Osteoblast (primary cell): ENCODE data around the gene SMARCC1. TPM values are rescaled to one million over a fixed set of nuclear protein-coding genes. Genes with fewer than 3 reads are reported as not detected.
"Not testable (repeated sequence)": the region's sequence is repeated elsewhere in the genome, so short reads cannot be mapped to it uniquely, and the experiment has no call there.

Experiments
- DNase-seq: peaks from one replicate; pipeline ENCODE4 v3.0.0; 2011; ENCODE audit warnings: low spot score, mixed read lengths; ENCODE audit not compliant: insufficient read length; ENCODE audit errors: missing footprints
- H2AFZ ChIP-seq: 2 replicates; pipeline ENCODE4 v1.6.0; 2011; ENCODE audit warnings: mild to moderate bottlenecking, low read length
- H3K27ac ChIP-seq: 2 replicates; pipeline ENCODE4 v1.5.1; 2011; ENCODE audit warnings: mild to moderate bottlenecking, low read depth, low read length, moderate library complexity
- H3K27me3 ChIP-seq: 2 replicates; pipeline ENCODE4 v1.6.0; 2012; ENCODE audit warnings: mild to moderate bottlenecking, control low read depth, inconsistent platforms, low read length, moderate library complexity; ENCODE audit not compliant: insufficient read depth
- H3K36me3 ChIP-seq: 2 replicates; pipeline ENCODE4 v1.5.1; 2011; ENCODE audit warnings: mild to moderate bottlenecking, low read length, control low read depth, moderate library complexity; ENCODE audit not compliant: insufficient read depth
- H3K4me1 ChIP-seq: 2 replicates; pipeline ENCODE4 v1.5.1; 2011; ENCODE audit warnings: mild to moderate bottlenecking, low read length, control low read depth, moderate library complexity; ENCODE audit not compliant: insufficient read depth
- H3K4me2 ChIP-seq: 2 replicates; pipeline ENCODE4 v1.6.0; 2011; ENCODE audit warnings: mild to moderate bottlenecking, low read length; ENCODE audit not compliant: insufficient read depth
- H3K4me3 ChIP-seq: fragments of 200-600 bp; sonication (generic); 3 replicates; pipeline ENCODE4 v1.5.1; 2012; ENCODE audit warnings: mild to moderate bottlenecking, low read length, inconsistent platforms; ENCODE audit not compliant: insufficient read depth
- H3K79me2 ChIP-seq: 2 replicates; pipeline ENCODE4 v1.6.0; 2012; ENCODE audit warnings: mild to moderate bottlenecking, low read length, control low read depth, inconsistent platforms; ENCODE audit not compliant: insufficient read depth
- H3K9me3 ChIP-seq: 2 replicates; pipeline ENCODE4 v1.5.1; 2011; ENCODE audit warnings: low read depth, low read length, control low read depth
- H4K20me1 ChIP-seq: 2 replicates; pipeline ENCODE4 v1.6.0; 2012; ENCODE audit warnings: mild to moderate bottlenecking, low read length, control low read depth; ENCODE audit not compliant: insufficient read depth
- CTCF ChIP-seq: IDR thresholded peaks from 2 replicates; pipeline ENCODE4 v1.5.1; 2011; ENCODE audit warnings: mild to moderate bottlenecking, low read depth, low read length, moderate library complexity; ENCODE audit errors: extremely low read depth
- total RNA-seq: library from RNA; depleted of rRNA; stranded (reverse); fragments of >200 nt; gene quantifications from 2 replicates; pipeline ENCODE4 v1.2.3, GENCODE V29; 2012

SMARCC1 gene
- total RNA-seq, 1 donor: 46.7 TPM

GRCh38 chr3:47746264-47746663 is 35.4 kb downstream of the SMARCC1 start:
- peaks cover 12% of the 10 kb centered on the region for H3K36me3 ChIP-seq
- no peak overlapping the region for H3K27ac ChIP-seq
- no peaks in the 10 kb centered on the region for H3K27me3 ChIP-seq
- H4K20me1 ChIP-seq: peaks cover 18% of the 10 kb centered on the region
- no peak overlapping the region for H3K4me2 ChIP-seq
- H3K9me3 ChIP-seq: no peaks in the 10 kb centered on the region
- no peak overlapping the region for H2AFZ ChIP-seq
- no peak overlapping the region for H3K4me3 ChIP-seq
- H3K4me1 ChIP-seq: peaks cover 5% of the 10 kb centered on the region
- TF ChIP-seq CTCF: no peak
- H3K79me2 ChIP-seq: peaks cover 64% of the 10 kb centered on the region
- no peak for DNase-seq

- peaks cover 22% of the 10 kb centered on the region for H4K20me1 ChIP-seq
- H3K79me2 ChIP-seq: peaks cover 70% of the 10 kb centered on the region
- no peak overlapping the region for H3K27ac ChIP-seq
These were observed 37.8 kb downstream of the SMARCC1 start for GRCh38 chr3:47743855-47744254.

GRCh38 chr3:47743352-47743751 is 38.3 kb downstream of the SMARCC1 start:
- H3K4me1 ChIP-seq, H3K4me2 ChIP-seq, H3K27ac ChIP-seq, H3K9me3 ChIP-seq, DNase-seq, H3K27me3 ChIP-seq, H2AFZ ChIP-seq, H3K4me3 ChIP-seq: not testable (repeated sequence)
- Histone ChIP-seq H4K20me1 (peaks cover 25% of the 10 kb centered on the region), H3K79me2 (peaks cover 69% of the 10 kb centered on the region), H3K36me3 (peaks cover 12% of the 10 kb centered on the region)

More at GRCh38 chr3:47743855-47744254, 37.8 kb downstream of the SMARCC1 start:
- no peaks in the 10 kb centered on the region for H3K9me3 ChIP-seq
- DNase-seq: no peak
- H3K27me3 ChIP-seq: no peaks in the 10 kb centered on the region
- H2AFZ ChIP-seq: no peak overlapping the region
- no peak overlapping the region for H3K4me2 ChIP-seq
- H3K36me3 ChIP-seq: peaks cover 12% of the 10 kb centered on the region
- H3K4me1 ChIP-seq: peaks cover 5% of the 10 kb centered on the region
- no peak overlapping the region for H3K4me3 ChIP-seq
- no peak for TF ChIP-seq CTCF

GRCh38 chr3:47741925-47742324 is 39.8 kb downstream of the SMARCC1 start:
- no peaks in the 10 kb centered on the region for H3K27me3 ChIP-seq
- peaks cover 63% of the 10 kb centered on the region for H3K79me2 ChIP-seq
- H2AFZ ChIP-seq: no peak overlapping the region
- peaks cover 15% of the 10 kb centered on the region for H3K36me3 ChIP-seq
- H3K27ac ChIP-seq: no peak overlapping the region
- peaks cover 25% of the 10 kb centered on the region for H4K20me1 ChIP-seq
- H3K4me3 ChIP-seq: no peak overlapping the region
- H3K4me2 ChIP-seq: no peak overlapping the region
- no peak for TF ChIP-seq CTCF
- DNase-seq: no peak
- H3K4me1 ChIP-seq: peaks cover 5% of the 10 kb centered on the region
- no peaks in the 10 kb centered on the region for H3K9me3 ChIP-seq

- no peaks in the 10 kb centered on the region for H3K79me2 ChIP-seq
- no peak overlapping the region for H3K4me2 ChIP-seq
- peaks cover 53% of the 10 kb centered on the region for H3K36me3 ChIP-seq
- no peak overlapping the region for H2AFZ ChIP-seq
- no peaks in the 10 kb centered on the region for H4K20me1 ChIP-seq
- H3K4me1 ChIP-seq: no peaks in the 10 kb centered on the region
- no peaks in the 10 kb centered on the region for H3K27me3 ChIP-seq
- no peaks in the 10 kb centered on the region for H3K9me3 ChIP-seq
- no peak overlapping the region for H3K27ac ChIP-seq
- no peak for DNase-seq
- no peak overlapping the region for H3K4me3 ChIP-seq
- no peak for TF ChIP-seq CTCF
These were observed 49.5 kb downstream of the SMARCC1 start for GRCh38 chr3:47732143-47732542.
